Suprapubic skin (tissue), 4 donors: ENCODE data around the gene OTUB2. TPM values are rescaled to one million over a fixed set of nuclear protein-coding genes. Genes with fewer than 3 reads are reported as not detected.

Source experiments
- DNase-seq, 2 donors: peaks; one replicate each; pipeline ENCODE4 v3.0.0-alpha.2; 2019; ENCODE audit warnings: low spot score in 2 of 2
- H3K27ac ChIP-seq: fragments of 200-600 bp; sonication (generic); one replicate; pipeline ENCODE4 v1.5.1; 2019
- H3K27me3 ChIP-seq: fragments of 200-600 bp; sonication (generic); one replicate; pipeline ENCODE4 v1.5.1; 2019
- H3K36me3 ChIP-seq: fragments of 200-600 bp; sonication (generic); one replicate; pipeline ENCODE4 v1.5.1; 2019
- H3K4me1 ChIP-seq: fragments of 200-600 bp; sonication (generic); one replicate; pipeline ENCODE4 v1.5.1; 2019
- H3K4me3 ChIP-seq: fragments of 200-600 bp; sonication (generic); one replicate; pipeline ENCODE4 v1.5.1; 2019; ENCODE audit warnings: mild to moderate bottlenecking
- H3K9me3 ChIP-seq: fragments of 200-600 bp; sonication (generic); one replicate; pipeline ENCODE4 v1.5.1; 2019
- CTCF ChIP-seq, 2 donors: fragments of 200-600 bp in 1 of 2; fragments of 450-650 bp in 1 of 2; sonication (generic) in 1 of 2; IDR thresholded peaks; one replicate each; pipeline ENCODE4 v1.5.1; 2016 to 2019; ENCODE audit warnings: antibody characterized with exemption in 2 of 2, mild to moderate bottlenecking in 1 of 2, moderate library complexity in 1 of 2
- EP300 ChIP-seq: sonication (generic); formaldehyde crosslinking; IDR thresholded peaks from one replicate; pipeline ENCODE4 v1.6.1; 2017; ENCODE audit warnings: antibody characterized with exemption
- POLR2A ChIP-seq, 2 donors: fragments of 450-650 bp; IDR thresholded peaks; one replicate each; pipeline ENCODE4 v1.6.1; 2017; ENCODE audit warnings: antibody characterized with exemption in 2 of 2, mild to moderate bottlenecking in 2 of 2, moderate library complexity in 2 of 2
- POLR2AphosphoS5 ChIP-seq, 3 donors: sonication (generic); formaldehyde crosslinking; IDR thresholded peaks; one replicate each; pipeline ENCODE4 v1.6.1; 2017; ENCODE audit warnings: antibody characterized with exemption in 3 of 3
- WGBS: methylation state at CpG from one replicate; pipeline ENCODE4 v1.1.5; 2018; 5-methylcytosine and 5-hydroxymethylcytosine counted together
- total RNA-seq, 4 donors: library from RNA; depleted of rRNA; stranded (reverse); fragments of >200 nt; gene quantifications; one replicate each; pipeline ENCODE4 v1.1.0, GENCODE V29; 2016

The OTUB2 gene
- total RNA-seq, 4 donors from 2014 or later: 7.2 to 35.5 (median 14.3) TPM

GRCh38 chr14:94093418-94093817 is 67.3 kb downstream of the OTUB2 start:
- 97% methylated on average over 2 of the region's 2 CpGs for WGBS

GRCh38 chr14:94097091-94097490 is 71.0 kb downstream of the OTUB2 start:
- Histone ChIP-seq H3K4me1 (peaks cover 7% of the 10 kb centered on the region), H3K27ac (no peak overlapping the region), H3K9me3 (no peaks in the 10 kb centered on the region), H3K4me3 (no peak overlapping the region), H3K36me3 (no peaks in the 10 kb centered on the region), H3K27me3 (no peaks in the 10 kb centered on the region)
- no peak for DNase-seq
- 95% methylated on average over 4 of the region's 4 CpGs for WGBS
- TF ChIP-seq CTCF (IDR thresholded peaks at IDR 0.05) (no peak), POLR2AphosphoS5 (IDR thresholded peaks at IDR 0.05) (no peak), POLR2A (IDR thresholded peaks at IDR 0.05) (no peak), EP300 (no peak)

More at GRCh38 chr14:94093418-94093817, 67.3 kb downstream of the OTUB2 start:
- DNase-seq: no peak
- Histone ChIP-seq H3K27me3 (no peaks in the 10 kb centered on the region), H3K4me1 (peaks cover 2% of the 10 kb centered on the region), H3K36me3 (no peaks in the 10 kb centered on the region), H3K4me3 (no peak overlapping the region), H3K9me3 (no peaks in the 10 kb centered on the region), H3K27ac (no peak overlapping the region)
- TF ChIP-seq CTCF (IDR thresholded peaks at IDR 0.05): no peak

Other genes with a start within 250 kb of the OTUB2 start
- gene PRIMA1, start 237.9 kb upstream of the OTUB2 start, total RNA-seq: 1 to 10 TPM; 3.1 to 6.1 (median 3.6) TPM
- gene FAM181A, start 99.0 kb upstream of the OTUB2 start, total RNA-seq: not detected
- 1 to 10 TPM in 2 of 4 donors, under 1 TPM in 2; 0.79 to 2.5 (median 0.95) TPM for gene ASB2, start 49.8 kb upstream of the OTUB2 start, total RNA-seq
- not detected for gene CCDC197, start 29.0 kb upstream of the OTUB2 start, total RNA-seq
- gene DDX24, start 54.9 kb downstream of the OTUB2 start, total RNA-seq: 100 to 1,000 TPM; 107 to 134 (median 108) TPM
- gene IFI27L1, start 55.0 kb downstream of the OTUB2 start, total RNA-seq: 10 to 100 TPM in 1 of 4 donors, 1 to 10 TPM in 3; 7.2 to 11.4 (median 9.3) TPM
- 100 to 1,000 TPM in 2 of 4 donors, 10 to 100 TPM in 2; 26.9 to 197 (median 142) TPM for gene IFI27, start 84.4 kb downstream of the OTUB2 start, total RNA-seq
- gene IFI27L2, start 103.3 kb downstream of the OTUB2 start, total RNA-seq: 10 to 100 TPM; 29.9 to 87.6 (median 61.1) TPM
- gene PPP4R4, start 148.0 kb downstream of the OTUB2 start, total RNA-seq: 1 to 10 TPM in 3 of 4 donors, under 1 TPM in 1; 0.24 to 4.4 (median 1.3) TPM